Smooth muscle cell (in vitro differentiated cells): ENCODE results near the gene CDK5RAP2. TPM values are rescaled to one million over a fixed set of nuclear protein-coding genes. Genes with fewer than 3 reads are reported as not detected.

Source experiments
- DNase-seq: peaks from one replicate; lab custom pipeline; 2025; ENCODE audit not compliant: unreplicated experiment; lab: John Stamatoyannopoulos, UW
- H2AFZ ChIP-seq: fragments of 200-600 bp; sonication (generic); 2 replicates; pipeline ENCODE4 v1.6.0; 2016; ENCODE audit warnings: antibody characterized with exemption, low read depth, mild to moderate bottlenecking
- H3F3A ChIP-seq: fragments of 200-600 bp; sonication (generic); 2 replicates; pipeline ENCODE4 v1.6.0; 2017; ENCODE audit warnings: antibody characterized with exemption, low read depth
- H3K27ac ChIP-seq: fragments of 200-600 bp; sonication (generic); 2 replicates; pipeline ENCODE4 v1.5.1; 2016; ENCODE audit warnings: low read depth, mild to moderate bottlenecking
- H3K27me3 ChIP-seq: fragments of 200-600 bp; sonication (generic); 2 replicates; pipeline ENCODE4 v1.6.1; 2016; ENCODE audit warnings: low read depth, mild to moderate bottlenecking
- H3K36me3 ChIP-seq: fragments of 200-600 bp; sonication (generic); 2 replicates; pipeline ENCODE4 v1.5.1; 2016; ENCODE audit warnings: low read depth
- H3K4me1 ChIP-seq: fragments of 200-600 bp; sonication (generic); 2 replicates; pipeline ENCODE4 v1.5.1; 2016; ENCODE audit warnings: low read depth
- H3K4me2 ChIP-seq: fragments of 200-600 bp; sonication (generic); 2 replicates; pipeline ENCODE4 v1.6.0; 2016; ENCODE audit warnings: mild to moderate bottlenecking
- H3K4me3 ChIP-seq: fragments of 200-600 bp; sonication (generic); 2 replicates; pipeline ENCODE4 v1.5.1; 2016; ENCODE audit warnings: mild to moderate bottlenecking
- H3K79me2 ChIP-seq: fragments of 200-600 bp; sonication (generic); 2 replicates; pipeline ENCODE4 v1.6.0; 2016; ENCODE audit warnings: low read depth, mild to moderate bottlenecking
- H3K9ac ChIP-seq: fragments of 200-600 bp; sonication (generic); 2 replicates; pipeline ENCODE4 v1.6.0; 2016; ENCODE audit warnings: low read depth
- H3K9me3 ChIP-seq: fragments of 200-600 bp; sonication (generic); replicated peaks from 2 replicates; pipeline ENCODE4 v1.5.1; 2016; ENCODE audit warnings: low read depth
- H4K20me1 ChIP-seq: fragments of 200-600 bp; sonication (generic); 2 replicates; pipeline ENCODE4 v1.6.0; 2016; ENCODE audit warnings: low read depth
- WGBS: methylation state at CpG from one replicate; pipeline ENCODE4 v1.1.7; 2016; ENCODE audit warnings: low lambda C conversion rate; 5-methylcytosine and 5-hydroxymethylcytosine counted together
- polyA plus RNA-seq: library from polyadenylated mRNA; unstranded; fragments of >200 nt; fragmentation: Nextera tagmentation; extraction: Ambion mirVana; gene quantifications from 2 replicates; pipeline ENCODE4 v1.2.1, GENCODE V29; 2016
- total RNA-seq: library from RNA; depleted of rRNA; stranded (reverse); fragments of >200 nt; gene quantifications from 2 replicates; pipeline ENCODE4 v1.2.3, GENCODE V29; 2014
- TF ChIP-seq, protein P1 (sequence below): fragments of 200-600 bp; sonication (generic); IDR thresholded peaks from 2 replicates; pipeline ENCODE4 v1.5.1; 2017; ENCODE audit warnings: borderline replicate concordance, mild to moderate bottlenecking, antibody characterized with exemption; ENCODE audit not compliant: insufficient read depth, poor library complexity, severe bottlenecking

Gene CDK5RAP2
- total and polyA plus RNA-seq, 2 experiments from 2014 or later, result 33.7 to 38.3 TPM

DNA sequence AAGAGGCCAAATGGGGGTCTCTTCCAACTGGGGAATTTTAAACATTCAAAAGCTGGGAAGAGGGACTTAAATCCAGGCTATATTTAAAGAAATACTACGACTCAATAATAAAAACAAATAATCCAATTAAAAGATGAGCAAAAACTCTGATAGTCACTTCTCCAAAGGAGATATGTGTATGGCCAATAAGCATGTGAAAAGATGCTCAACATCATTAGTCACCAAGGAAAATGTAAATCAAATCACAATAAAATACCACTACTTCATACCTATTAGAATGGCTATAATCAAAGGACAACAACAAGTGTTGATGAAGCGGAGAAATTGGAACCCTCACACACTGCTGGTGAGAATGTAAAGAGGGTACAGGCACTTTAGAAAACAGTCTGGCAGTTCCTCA, 130.4 kb downstream of the CDK5RAP2 start:
- H3K4me3 ChIP-seq, result no peak overlapping the region
- DNase-seq, result no peak
- no peak overlapping the region for H3K4me2 ChIP-seq
- no peaks in the 10 kb centered on the region for H3K27me3 ChIP-seq
- 96% methylated on average over 2 of the region's 2 CpGs for WGBS
- no peaks in the 10 kb centered on the region for H3F3A ChIP-seq
- H4K20me1 ChIP-seq, result no peaks in the 10 kb centered on the region
- H3K9ac ChIP-seq, result no peak overlapping the region
- no peak overlapping the region for H2AFZ ChIP-seq
- H3K36me3 ChIP-seq, result no peaks in the 10 kb centered on the region
- H3K27ac ChIP-seq, result no peak overlapping the region
- no peaks in the 10 kb centered on the region for H3K9me3 ChIP-seq
- H3K4me1 ChIP-seq, result no peaks in the 10 kb centered on the region
- TF ChIP-seq, protein P1, sequence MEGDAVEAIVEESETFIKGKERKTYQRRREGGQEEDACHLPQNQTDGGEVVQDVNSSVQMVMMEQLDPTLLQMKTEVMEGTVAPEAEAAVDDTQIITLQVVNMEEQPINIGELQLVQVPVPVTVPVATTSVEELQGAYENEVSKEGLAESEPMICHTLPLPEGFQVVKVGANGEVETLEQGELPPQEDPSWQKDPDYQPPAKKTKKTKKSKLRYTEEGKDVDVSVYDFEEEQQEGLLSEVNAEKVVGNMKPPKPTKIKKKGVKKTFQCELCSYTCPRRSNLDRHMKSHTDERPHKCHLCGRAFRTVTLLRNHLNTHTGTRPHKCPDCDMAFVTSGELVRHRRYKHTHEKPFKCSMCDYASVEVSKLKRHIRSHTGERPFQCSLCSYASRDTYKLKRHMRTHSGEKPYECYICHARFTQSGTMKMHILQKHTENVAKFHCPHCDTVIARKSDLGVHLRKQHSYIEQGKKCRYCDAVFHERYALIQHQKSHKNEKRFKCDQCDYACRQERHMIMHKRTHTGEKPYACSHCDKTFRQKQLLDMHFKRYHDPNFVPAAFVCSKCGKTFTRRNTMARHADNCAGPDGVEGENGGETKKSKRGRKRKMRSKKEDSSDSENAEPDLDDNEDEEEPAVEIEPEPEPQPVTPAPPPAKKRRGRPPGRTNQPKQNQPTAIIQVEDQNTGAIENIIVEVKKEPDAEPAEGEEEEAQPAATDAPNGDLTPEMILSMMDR, result no peak
- H3K79me2 ChIP-seq, result no peaks in the 10 kb centered on the region

DNA sequence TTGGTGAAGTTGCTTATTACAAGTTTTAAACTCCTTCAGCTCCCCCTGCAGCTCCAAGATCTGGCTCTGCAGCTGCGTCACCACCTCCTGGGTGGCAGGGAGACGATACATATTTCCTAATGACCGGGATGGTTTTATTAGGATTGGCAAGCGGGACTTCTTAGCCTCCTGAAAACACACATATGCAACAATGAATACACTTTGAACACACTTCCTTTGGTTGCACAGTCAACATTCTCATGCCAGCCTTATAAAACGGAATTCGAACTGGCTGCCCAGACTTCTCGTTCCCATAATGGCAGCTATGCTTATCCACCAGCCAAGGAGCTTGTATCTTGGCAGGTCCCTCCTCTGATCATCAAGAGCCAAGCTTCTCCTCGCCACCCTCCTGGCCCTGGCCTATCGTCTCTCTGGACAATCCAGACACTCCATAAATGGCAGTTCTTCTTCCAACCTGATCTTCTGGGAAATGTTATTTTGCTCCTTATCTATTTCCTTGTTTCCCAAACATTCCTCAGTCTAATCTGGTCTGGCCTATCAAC, 131.9 kb downstream of the CDK5RAP2 start:
- TF ChIP-seq, protein P1, result no peak
- H3K9me3 ChIP-seq, result no peaks in the 10 kb centered on the region
- no peak overlapping the region for H3K9ac ChIP-seq
- H3K4me3 ChIP-seq, result no peak overlapping the region
- no peaks in the 10 kb centered on the region for H3K27me3 ChIP-seq
- H3K4me2 ChIP-seq, result no peak overlapping the region
- no peaks in the 10 kb centered on the region for H3K36me3 ChIP-seq
- H3K27ac ChIP-seq, result no peak overlapping the region
- no peak overlapping the region for H2AFZ ChIP-seq
- 92% methylated on average over 9 of the region's 9 CpGs for WGBS
- H3F3A ChIP-seq, result peaks cover 2% of the 10 kb centered on the region
- no peaks in the 10 kb centered on the region for H4K20me1 ChIP-seq
- H3K79me2 ChIP-seq, result no peaks in the 10 kb centered on the region
- DNase-seq, result no peak
- no peaks in the 10 kb centered on the region for H3K4me1 ChIP-seq

DNA sequence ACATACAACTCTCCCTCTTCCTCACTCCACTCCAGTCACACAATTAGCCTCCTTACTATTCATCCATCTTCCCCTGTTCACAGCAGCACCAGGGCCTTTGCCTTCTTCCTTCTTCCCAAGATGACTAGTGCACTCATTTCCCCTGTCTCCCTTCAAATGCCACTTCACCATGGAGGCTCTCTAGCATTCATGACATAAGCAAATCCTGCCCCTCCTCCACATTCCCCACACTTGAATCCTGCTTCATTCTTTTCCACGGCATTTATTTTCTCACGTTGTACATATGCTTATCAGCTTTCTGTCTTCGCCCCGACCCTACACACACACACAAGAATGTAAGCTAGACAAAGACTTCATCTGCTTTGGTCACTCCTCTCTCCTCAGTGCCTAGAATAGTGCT, 133.3 kb downstream of the CDK5RAP2 start:
- H3K27ac ChIP-seq, result no peak overlapping the region
- DNase-seq, result no peak
- no peak overlapping the region for H3K9ac ChIP-seq
- TF ChIP-seq, protein P1, result no peak
- H3K27me3 ChIP-seq, result no peaks in the 10 kb centered on the region
- no peaks in the 10 kb centered on the region for H3K36me3 ChIP-seq
- H3K4me2 ChIP-seq, result no peak overlapping the region
- H3K79me2 ChIP-seq, result no peaks in the 10 kb centered on the region
- no peaks in the 10 kb centered on the region for H4K20me1 ChIP-seq
- peaks cover 8% of the 10 kb centered on the region for H3F3A ChIP-seq
- WGBS, result 41% methylated on average over 4 of the region's 4 CpGs
- H3K9me3 ChIP-seq, result no peaks in the 10 kb centered on the region
- no peak overlapping the region for H2AFZ ChIP-seq
- no peak overlapping the region for H3K4me3 ChIP-seq
- H3K4me1 ChIP-seq, result no peaks in the 10 kb centered on the region

DNA sequence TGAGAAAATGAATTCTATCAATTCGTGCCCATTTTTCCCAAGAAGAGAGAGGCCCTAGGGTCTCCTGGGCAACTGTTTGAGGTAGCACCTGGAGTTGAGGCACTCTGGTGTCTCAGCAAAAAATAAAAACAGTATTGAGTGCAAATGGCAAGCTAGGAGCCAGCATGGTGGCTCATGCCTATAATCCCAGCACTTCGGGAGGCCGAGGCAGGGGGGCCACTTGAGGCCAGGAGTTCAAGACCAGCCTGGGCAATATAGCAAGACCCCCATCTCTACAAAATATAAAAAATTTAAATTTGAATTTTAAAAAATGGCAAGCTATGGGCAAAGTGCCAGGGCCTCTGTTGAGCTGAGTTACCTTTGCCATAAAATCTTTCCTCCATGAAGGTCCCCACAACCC, 136.0 kb downstream of the CDK5RAP2 start:
- TF ChIP-seq, protein P1, result no peak
- no peaks in the 10 kb centered on the region for H3K36me3 ChIP-seq
- no peaks in the 10 kb centered on the region for H4K20me1 ChIP-seq
- no peak overlapping the region for H3K4me3 ChIP-seq
- H3K27me3 ChIP-seq, result no peaks in the 10 kb centered on the region
- H3K9me3 ChIP-seq, result no peaks in the 10 kb centered on the region
- WGBS, result 97% methylated on average over 3 of the region's 3 CpGs
- peaks cover 20% of the 10 kb centered on the region for H3F3A ChIP-seq
- H3K4me2 ChIP-seq, result no peak overlapping the region
- peak overlapping the region; percentile 97 for H3K27ac ChIP-seq
- no peaks in the 10 kb centered on the region for H3K4me1 ChIP-seq
- no peak for DNase-seq
- no peak overlapping the region for H3K9ac ChIP-seq
- H2AFZ ChIP-seq, result no peak overlapping the region
- no peaks in the 10 kb centered on the region for H3K79me2 ChIP-seq
